Immature natural killer cell (primary cell): ENCODE measurements around the gene TIMM17A. TPM values are rescaled to one million over a fixed set of nuclear protein-coding genes. Genes with fewer than 3 reads are reported as not detected.
A peak's percentile ranks its signal among the peaks of the same experiment; 100 is the strongest.
"Not testable (repeated sequence)": the region's sequence is repeated elsewhere in the genome, so short reads cannot be mapped to it uniquely, and the experiment has no call there.

Experiments
- DNase-seq, 3 donors: peaks; one replicate each; pipeline ENCODE4 v3.0.0; 2022; ENCODE audit warnings: mixed read lengths in 1 of 3
- H3K27ac Mint-ChIP-seq, 6 donors: one replicate each; pipeline ENCODE4 v1.8.0; 2020; ENCODE audit warnings: mixed read lengths in 6 of 6, mild to moderate bottlenecking in 5 of 6, inconsistent platforms in 4 of 6, moderate library complexity in 3 of 6
- H3K27me3 Mint-ChIP-seq, 3 donors: one replicate each; pipeline ENCODE4 v1.8.0; 2020 to 2021; ENCODE audit warnings: low read depth in 3 of 3, mild to moderate bottlenecking in 3 of 3, mixed read lengths in 3 of 3, moderate library complexity in 3 of 3, inconsistent platforms in 1 of 3
- H3K36me3 Mint-ChIP-seq, 3 donors: one replicate each; pipeline ENCODE4 v1.8.0; 2020; ENCODE audit warnings: mixed read lengths in 3 of 3, inconsistent platforms in 2 of 3, mild to moderate bottlenecking in 2 of 3
- H3K4me1 Mint-ChIP-seq, 2 donors: one replicate each; pipeline ENCODE4 v1.8.0; 2020; ENCODE audit warnings: inconsistent platforms in 2 of 2, mild to moderate bottlenecking in 2 of 2, mixed read lengths in 2 of 2, moderate library complexity in 1 of 2
- H3K4me3 Mint-ChIP-seq, 5 donors: one replicate each; pipeline ENCODE4 v1.8.0; 2020; ENCODE audit warnings: mild to moderate bottlenecking in 5 of 5, mixed read lengths in 5 of 5, inconsistent platforms in 3 of 5, moderate library complexity in 3 of 5
- H3K9me3 Mint-ChIP-seq, 6 donors: one replicate each; pipeline ENCODE4 v1.8.0; 2020; ENCODE audit warnings: mild to moderate bottlenecking in 6 of 6, mixed read lengths in 6 of 6, inconsistent platforms in 4 of 6, moderate library complexity in 3 of 6
- polyA plus RNA-seq, 3 donors: library from polyadenylated mRNA; unstranded; fragments of 300-500 nt; fragmentation: Illumina TruSeq; gene quantifications; one replicate each; pipeline ENCODE4 v1.2.3, GENCODE V29; 2021

Gene TIMM17A
- polyA plus RNA-seq, 3 donors from 2014 or later, result 34.3 to 42.9 (median 34.7) TPM

DNA sequence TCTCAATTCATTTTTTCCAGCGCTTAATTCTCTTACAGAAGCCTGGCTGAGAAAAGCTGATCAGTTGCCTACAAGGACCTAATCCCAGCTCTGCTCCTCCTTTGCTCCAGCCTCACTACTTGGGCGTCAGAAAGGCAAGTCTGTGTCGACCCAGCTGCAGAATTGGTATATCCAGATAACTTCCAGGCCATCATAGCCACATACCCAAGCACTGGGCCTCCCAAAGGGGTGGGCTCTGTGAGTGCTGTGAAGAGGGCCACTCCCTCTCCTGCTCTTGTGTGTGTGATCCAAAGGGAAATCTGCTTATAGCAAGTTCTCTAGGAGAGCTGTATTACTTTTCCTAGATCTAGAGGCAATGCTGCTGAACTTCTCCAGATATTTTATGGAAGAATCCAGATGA is 27.0 kb upstream of the TIMM17A start:
- H3K27ac Mint-ChIP-seq, result no peak overlapping the region
- no peaks in the 10 kb centered on the region for H3K4me1 Mint-ChIP-seq
- no peaks in the 10 kb centered on the region for H3K36me3 Mint-ChIP-seq
- H3K27me3 Mint-ChIP-seq, result peaks cover 2 to 5% (median 3%) of the 10 kb centered on the region in 3 donors
- no peaks in the 10 kb centered on the region for H3K9me3 Mint-ChIP-seq
- no peak for DNase-seq
- H3K4me3 Mint-ChIP-seq, result no peak overlapping the region

- H3K36me3 Mint-ChIP-seq, result no peaks in the 10 kb centered on the region
Observed at GRCh38 chr1:201930137-201930536, 25.2 kb upstream of the TIMM17A start.

GRCh38 chr1:201930803-201931202 is 24.5 kb upstream of the TIMM17A start:
- no peak for DNase-seq
- H3K4me3 Mint-ChIP-seq, result no peak overlapping the region
- H3K4me1 Mint-ChIP-seq, result no peaks in the 10 kb centered on the region
- H3K9me3 Mint-ChIP-seq, result no peaks in the 10 kb centered on the region
- peaks cover 2 to 3% (median 2%) of the 10 kb centered on the region in 3 donors for H3K27me3 Mint-ChIP-seq
- no peak overlapping the region for H3K27ac Mint-ChIP-seq
- no peaks in the 10 kb centered on the region for H3K36me3 Mint-ChIP-seq

More at GRCh38 chr1:201930137-201930536, 25.2 kb upstream of the TIMM17A start:
- DNase-seq, result no peak
- peaks cover 2 to 3% (median 2%) of the 10 kb centered on the region in 3 donors for H3K27me3 Mint-ChIP-seq
- H3K4me3 Mint-ChIP-seq, result no peak overlapping the region
- no peaks in the 10 kb centered on the region for H3K9me3 Mint-ChIP-seq
- no peak overlapping the region for H3K27ac Mint-ChIP-seq
- H3K4me1 Mint-ChIP-seq, result no peaks in the 10 kb centered on the region

DNA sequence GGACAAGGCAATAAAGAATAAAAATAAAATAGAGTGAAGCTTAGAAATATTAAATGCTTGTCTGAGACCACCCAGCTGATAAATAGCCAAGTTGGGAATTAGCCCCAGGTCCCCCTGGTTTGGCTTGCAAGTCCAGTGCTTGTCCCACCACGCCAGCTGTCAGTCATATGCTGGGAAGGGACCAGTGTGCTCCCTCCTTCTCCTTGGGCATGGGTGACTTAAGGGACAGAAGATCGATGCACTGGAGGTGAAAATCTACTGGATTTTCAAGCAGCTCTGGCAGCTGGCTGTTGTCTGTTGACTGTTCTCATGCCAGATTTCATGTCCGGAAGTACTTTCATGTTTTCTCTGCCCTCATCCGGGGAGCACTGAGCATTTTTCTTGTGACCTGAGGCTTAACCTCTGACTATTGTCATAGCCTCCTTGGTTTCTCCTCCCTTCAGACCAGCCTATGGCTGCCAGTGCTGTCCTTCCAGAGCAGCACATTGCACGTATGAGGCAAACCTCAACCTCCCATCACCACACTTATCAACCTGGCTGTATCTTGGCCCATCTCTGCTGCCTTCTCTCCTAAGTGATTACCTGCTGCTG is 21.4 kb upstream of the TIMM17A start:
- DNase-seq, result no peak
- no peaks in the 10 kb centered on the region for H3K9me3 Mint-ChIP-seq
- peaks cover 0 to 2% (median 2%) of the 10 kb centered on the region in 3 donors for H3K27me3 Mint-ChIP-seq
- H3K4me1 Mint-ChIP-seq, result no peaks in the 10 kb centered on the region
- no peaks in the 10 kb centered on the region for H3K36me3 Mint-ChIP-seq
- H3K4me3 Mint-ChIP-seq, result no peak overlapping the region
- H3K27ac Mint-ChIP-seq, result no peak overlapping the region

GRCh38 chr1:201937624-201938213 is 17.6 kb upstream of the TIMM17A start:
- Mint-ChIP-seq H3K9me3 (no peaks in the 10 kb centered on the region), H3K4me1 (no peaks in the 10 kb centered on the region), H3K27me3 (peaks cover 1 to 4% (median 2%) of the 10 kb centered on the region in 3 donors), H3K36me3 (no peaks in the 10 kb centered on the region), H3K27ac (no peak overlapping the region), H3K4me3 (no peak overlapping the region)
- no peak for DNase-seq

DNA sequence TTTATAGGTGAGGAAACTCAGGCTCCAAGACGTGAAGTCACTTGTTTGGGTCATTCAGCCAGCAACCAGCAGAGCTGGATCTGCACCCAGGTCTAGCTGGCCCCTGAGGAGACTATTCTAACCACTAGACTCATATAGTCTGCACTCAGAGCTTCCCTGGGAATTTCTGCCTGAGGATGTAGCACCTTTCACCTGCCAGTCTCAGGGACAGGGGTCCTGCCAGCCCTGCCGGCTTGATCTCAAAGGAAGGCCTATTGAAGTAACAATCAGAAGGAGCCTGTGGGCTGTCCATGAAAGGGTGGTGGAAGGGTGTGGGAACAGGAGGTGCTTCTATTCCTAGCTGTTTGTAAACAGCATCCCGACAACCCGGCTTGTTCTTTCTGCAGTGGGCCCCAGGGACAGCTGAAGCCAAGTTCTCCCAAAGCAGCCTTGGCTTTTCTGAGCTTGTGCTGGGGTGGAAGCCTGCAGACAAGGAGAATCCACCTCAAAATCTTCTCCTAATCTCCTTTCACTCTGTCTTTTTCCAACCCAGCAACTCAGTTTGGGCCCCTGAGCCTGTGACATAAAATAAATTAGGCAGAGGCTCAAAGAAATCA is 16.8 kb upstream of the TIMM17A start:
- no peak overlapping the region for H3K4me3 Mint-ChIP-seq
- H3K36me3 Mint-ChIP-seq, result no peaks in the 10 kb centered on the region
- no peak overlapping the region for H3K27ac Mint-ChIP-seq
- H3K27me3 Mint-ChIP-seq, result peaks cover 1 to 4% (median 2%) of the 10 kb centered on the region in 3 donors
- DNase-seq, result no peak
- H3K4me1 Mint-ChIP-seq, result no peaks in the 10 kb centered on the region
- H3K9me3 Mint-ChIP-seq, result no peaks in the 10 kb centered on the region

- Mint-ChIP-seq H3K9me3 (no peaks in the 10 kb centered on the region), H3K27ac (no peak overlapping the region), H3K36me3 (no peaks in the 10 kb centered on the region), H3K4me3 (no peak overlapping the region), H3K4me1 (no peaks in the 10 kb centered on the region), H3K27me3 (peaks cover 1 to 6% (median 2%) of the 10 kb centered on the region in 3 donors)
- no peak for DNase-seq
Observed at GRCh38 chr1:201939148-201939547, 16.2 kb upstream of the TIMM17A start.

DNA sequence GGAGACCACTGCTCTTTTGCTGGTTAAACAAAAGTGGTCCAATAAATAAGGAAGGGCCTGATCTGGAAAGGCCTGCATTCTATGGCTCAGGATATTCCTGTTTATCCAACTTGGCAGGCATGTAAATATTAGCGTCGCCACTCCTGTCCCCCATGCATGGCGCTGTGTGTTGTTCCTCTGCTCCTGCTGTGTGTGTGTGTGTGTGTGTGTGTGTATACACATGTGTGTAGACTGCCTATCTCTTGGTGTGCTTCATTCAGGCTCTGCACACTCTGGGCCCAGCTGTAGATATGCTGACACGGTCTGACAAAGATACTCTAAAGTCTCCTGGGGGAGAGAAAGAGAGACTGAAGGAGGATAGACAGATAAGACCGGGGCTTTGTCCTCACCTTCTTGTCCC is 15.7 kb upstream of the TIMM17A start:
- H3K36me3 Mint-ChIP-seq, result no peaks in the 10 kb centered on the region
- peaks cover 0 to 6% (median 1%) of the 10 kb centered on the region in 3 donors for H3K27me3 Mint-ChIP-seq
- H3K4me1 Mint-ChIP-seq, result no peaks in the 10 kb centered on the region
- no peaks in the 10 kb centered on the region for H3K9me3 Mint-ChIP-seq
- DNase-seq, result no peak
- H3K4me3 Mint-ChIP-seq, result no peak overlapping the region
- no peak overlapping the region for H3K27ac Mint-ChIP-seq

- H3K4me3 Mint-ChIP-seq, DNase-seq, H3K27ac Mint-ChIP-seq, H3K9me3 Mint-ChIP-seq, H3K36me3 Mint-ChIP-seq, H3K4me1 Mint-ChIP-seq, H3K27me3 Mint-ChIP-seq: not testable (repeated sequence)
Observed at GRCh38 chr1:201940316-201940715, 15.0 kb upstream of the TIMM17A start.

- Mint-ChIP-seq H3K27ac (no peak overlapping the region), H3K36me3 (no peaks in the 10 kb centered on the region), H3K4me1 (peaks cover 6% of the 10 kb centered on the region in 2 donors), H3K9me3 (no peaks in the 10 kb centered on the region), H3K4me3 (no peak overlapping the region), H3K27me3 (peaks cover 12 to 15% (median 15%) of the 10 kb centered on the region in 3 donors)
- no peak for DNase-seq
Observed at GRCh38 chr1:201941420-201942128, 13.7 kb upstream of the TIMM17A start.

GRCh38 chr1:201942129-201942495 is 13.2 kb upstream of the TIMM17A start:
- Mint-ChIP-seq H3K27ac (no peak overlapping the region), H3K9me3 (no peaks in the 10 kb centered on the region), H3K36me3 (no peaks in the 10 kb centered on the region), H3K27me3 (peaks cover 14 to 20% (median 20%) of the 10 kb centered on the region in 3 donors), H3K4me3 (no peak overlapping the region), H3K4me1 (peaks cover 9% of the 10 kb centered on the region in 2 donors)
- no peak for DNase-seq

DNA sequence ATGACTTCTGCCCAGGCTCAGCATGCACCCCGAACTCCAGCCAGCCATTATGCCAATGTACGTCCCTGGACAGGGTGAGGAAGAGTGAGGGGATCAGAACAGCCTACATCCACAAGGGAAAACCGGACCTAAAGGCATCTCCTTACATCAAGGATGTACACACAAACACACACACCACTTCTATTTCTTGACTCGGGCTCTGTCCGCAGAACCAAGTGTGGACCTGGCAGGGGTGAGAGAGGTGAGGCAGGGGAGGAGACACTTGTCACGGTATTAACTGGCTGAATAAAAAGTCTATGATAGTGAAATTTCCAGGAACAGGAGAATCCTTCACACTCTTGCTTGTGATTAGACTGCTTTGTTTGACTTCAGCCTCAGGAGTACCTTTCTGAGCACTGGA is 11.3 kb upstream of the TIMM17A start:
- H3K27ac Mint-ChIP-seq, result no peak overlapping the region
- H3K27me3 Mint-ChIP-seq, result peaks cover 17 to 23% (median 21%) of the 10 kb centered on the region in 3 donors
- H3K9me3 Mint-ChIP-seq, result no peaks in the 10 kb centered on the region
- no peak overlapping the region for H3K4me3 Mint-ChIP-seq
- H3K36me3 Mint-ChIP-seq, result no peaks in the 10 kb centered on the region
- no peak for DNase-seq
- peaks cover 9% of the 10 kb centered on the region in 2 donors for H3K4me1 Mint-ChIP-seq

DNA sequence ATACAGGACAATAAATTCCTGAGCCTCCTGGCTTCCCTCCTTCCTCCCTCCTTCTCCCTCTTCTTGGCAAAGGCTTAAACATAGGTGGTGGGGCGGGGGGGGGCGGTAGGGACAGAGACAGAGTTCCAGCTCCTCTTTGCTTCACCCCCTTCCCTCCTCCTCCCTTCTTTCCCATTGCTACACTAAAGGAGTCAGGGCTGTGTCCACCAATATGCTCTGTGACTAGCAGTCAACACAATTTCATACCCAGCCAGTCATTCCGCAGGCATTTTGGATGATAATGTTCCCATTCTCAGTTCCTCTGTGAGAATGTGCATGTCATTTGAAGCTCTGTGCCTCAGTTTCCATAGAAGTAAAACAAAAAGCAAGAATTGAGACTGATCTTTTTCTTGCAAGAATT is 10.7 kb upstream of the TIMM17A start:
- peak overlapping the region in 1 of 5 donors; percentile 16 for H3K4me3 Mint-ChIP-seq
- H3K4me1 Mint-ChIP-seq, result peaks cover 9% of the 10 kb centered on the region in 2 donors
- H3K27ac Mint-ChIP-seq, result no peak overlapping the region
- no peaks in the 10 kb centered on the region for H3K36me3 Mint-ChIP-seq
- DNase-seq, result no peak
- peaks cover 18 to 23% (median 21%) of the 10 kb centered on the region in 3 donors for H3K27me3 Mint-ChIP-seq
- no peaks in the 10 kb centered on the region for H3K9me3 Mint-ChIP-seq

- H3K27me3 Mint-ChIP-seq, result peaks cover 19 to 23% (median 21%) of the 10 kb centered on the region in 3 donors
- H3K4me3 Mint-ChIP-seq, result peak overlapping the region in 1 of 5 donors; percentile 16
- no peaks in the 10 kb centered on the region for H3K9me3 Mint-ChIP-seq
- no peaks in the 10 kb centered on the region for H3K36me3 Mint-ChIP-seq
- peaks cover 9% of the 10 kb centered on the region in 2 donors for H3K4me1 Mint-ChIP-seq
- DNase-seq, result no peak
- H3K27ac Mint-ChIP-seq, result no peak overlapping the region
Observed at GRCh38 chr1:201945157-201945556, 10.1 kb upstream of the TIMM17A start.
